ENCODE data around the gene PHF5A.

Gene PHF5A

DNA sequence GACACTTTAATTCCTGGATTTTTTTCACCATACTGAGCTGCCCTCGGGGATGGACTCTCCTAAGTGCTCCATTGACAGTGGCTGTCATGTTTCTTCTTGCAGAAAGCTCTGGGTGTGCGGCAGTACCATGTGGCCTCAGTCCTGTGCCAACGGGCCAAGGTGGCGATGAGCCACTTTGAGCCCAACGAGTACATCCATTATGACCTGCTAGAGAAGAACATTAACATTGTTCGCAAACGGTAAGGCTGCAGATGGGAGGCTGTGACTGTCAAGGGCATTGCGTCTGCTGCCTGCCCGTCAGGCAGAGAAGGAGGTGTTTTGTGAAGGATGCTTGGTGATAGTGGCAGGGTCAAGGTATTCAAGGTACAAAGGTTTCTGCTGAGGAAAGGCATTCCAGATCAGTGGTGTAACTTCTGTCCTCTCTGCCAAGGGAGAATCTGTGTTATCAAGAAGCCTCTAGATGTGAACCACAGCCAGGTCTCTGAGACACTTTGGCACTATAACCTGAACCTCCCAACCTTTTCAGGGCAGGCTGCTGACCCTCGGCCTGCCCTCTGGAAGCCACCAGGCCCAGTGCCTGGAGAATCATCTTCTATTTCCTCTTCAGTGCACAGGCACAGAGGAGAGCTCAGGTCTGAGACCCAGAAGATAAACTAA, 31.3 kb upstream of the PHF5A start:
- TF ChIP-seq, protein P1, sequence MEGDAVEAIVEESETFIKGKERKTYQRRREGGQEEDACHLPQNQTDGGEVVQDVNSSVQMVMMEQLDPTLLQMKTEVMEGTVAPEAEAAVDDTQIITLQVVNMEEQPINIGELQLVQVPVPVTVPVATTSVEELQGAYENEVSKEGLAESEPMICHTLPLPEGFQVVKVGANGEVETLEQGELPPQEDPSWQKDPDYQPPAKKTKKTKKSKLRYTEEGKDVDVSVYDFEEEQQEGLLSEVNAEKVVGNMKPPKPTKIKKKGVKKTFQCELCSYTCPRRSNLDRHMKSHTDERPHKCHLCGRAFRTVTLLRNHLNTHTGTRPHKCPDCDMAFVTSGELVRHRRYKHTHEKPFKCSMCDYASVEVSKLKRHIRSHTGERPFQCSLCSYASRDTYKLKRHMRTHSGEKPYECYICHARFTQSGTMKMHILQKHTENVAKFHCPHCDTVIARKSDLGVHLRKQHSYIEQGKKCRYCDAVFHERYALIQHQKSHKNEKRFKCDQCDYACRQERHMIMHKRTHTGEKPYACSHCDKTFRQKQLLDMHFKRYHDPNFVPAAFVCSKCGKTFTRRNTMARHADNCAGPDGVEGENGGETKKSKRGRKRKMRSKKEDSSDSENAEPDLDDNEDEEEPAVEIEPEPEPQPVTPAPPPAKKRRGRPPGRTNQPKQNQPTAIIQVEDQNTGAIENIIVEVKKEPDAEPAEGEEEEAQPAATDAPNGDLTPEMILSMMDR (IDR thresholded peaks at IDR 0.05), result no peak

GRCh38 chr22:41498303-41498835, 29.9 kb upstream of the PHF5A start:
- TF ChIP-seq, protein P1 (IDR thresholded peaks at IDR 0.05), result no peak

GRCh38 chr22:41491374-41492100, 23.0 kb upstream of the PHF5A start:
- TF ChIP-seq, protein P1 (IDR thresholded peaks at IDR 0.05), result no peak

- TF ChIP-seq, protein P1 (IDR thresholded peaks at IDR 0.05), result no peak
Measured at GRCh38 chr22:41488596-41489385, 20.3 kb upstream of the PHF5A start.

- TF ChIP-seq, protein P1 (IDR thresholded peaks at IDR 0.05), result no peak
Measured at GRCh38 chr22:41488076-41488475, 19.6 kb upstream of the PHF5A start.

DNA sequence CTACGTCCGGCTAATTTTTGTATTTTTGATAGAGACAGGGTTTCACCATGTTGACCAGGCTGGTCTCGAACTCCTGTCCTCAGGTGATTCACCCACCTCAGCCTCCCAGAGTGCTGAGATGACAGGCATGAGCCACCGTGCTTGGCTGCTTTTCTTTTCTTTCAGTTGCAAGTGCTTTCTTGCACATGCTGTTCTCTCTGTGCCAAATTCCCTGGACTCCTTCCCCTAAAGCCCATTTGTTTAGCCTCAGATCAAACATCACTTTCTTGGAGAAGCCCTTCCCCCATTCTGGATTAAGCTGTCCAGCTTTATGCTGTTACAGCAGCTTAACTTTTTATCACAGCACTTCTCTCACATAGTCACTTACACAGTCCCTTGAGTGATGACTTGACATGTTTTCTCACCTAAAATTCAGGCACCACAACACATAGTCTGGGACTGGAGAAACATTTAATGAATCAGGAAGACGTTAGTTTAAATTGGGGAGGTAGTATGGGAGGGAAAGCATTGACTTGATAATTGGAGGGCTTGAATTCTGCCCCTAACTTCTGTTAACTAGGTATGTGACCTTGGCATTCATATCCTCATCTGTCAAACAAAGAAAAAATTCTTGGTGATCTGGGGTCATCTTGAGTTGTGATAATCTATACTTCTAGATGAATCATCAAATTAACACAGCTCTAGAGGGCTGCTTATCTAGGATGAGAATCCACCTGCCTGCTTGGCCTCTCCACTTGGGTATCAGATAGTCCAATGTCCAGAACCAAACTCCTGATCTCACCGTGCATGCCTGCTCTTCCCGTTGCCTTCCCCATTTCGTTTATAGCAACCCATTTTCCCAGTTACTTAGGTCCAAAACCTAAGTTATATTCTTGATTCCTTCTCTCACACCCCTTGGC, 18.8 kb upstream of the PHF5A start:
- TF ChIP-seq, protein P1 (IDR thresholded peaks at IDR 0.05), result no peak
